HG02798 (cell line): ENCODE measurements around the gene SYNE3.

Source experiments
- ATAC-seq: cut with Tn5 transposase; IDR thresholded peaks from one replicate; pipeline ENCODE4 v1.9.1; 2021; ENCODE audit warnings: mild to moderate bottlenecking; ENCODE audit not compliant: unreplicated experiment, poor library complexity

SYNE3 gene

GRCh38 chr14:95493503-95493902 lies 22.9 kb downstream of the SYNE3 start:
- no peak for ATAC-seq

GRCh38 chr14:95491936-95492608 lies 24.4 kb downstream of the SYNE3 start:
- no peak for ATAC-seq

DNA sequence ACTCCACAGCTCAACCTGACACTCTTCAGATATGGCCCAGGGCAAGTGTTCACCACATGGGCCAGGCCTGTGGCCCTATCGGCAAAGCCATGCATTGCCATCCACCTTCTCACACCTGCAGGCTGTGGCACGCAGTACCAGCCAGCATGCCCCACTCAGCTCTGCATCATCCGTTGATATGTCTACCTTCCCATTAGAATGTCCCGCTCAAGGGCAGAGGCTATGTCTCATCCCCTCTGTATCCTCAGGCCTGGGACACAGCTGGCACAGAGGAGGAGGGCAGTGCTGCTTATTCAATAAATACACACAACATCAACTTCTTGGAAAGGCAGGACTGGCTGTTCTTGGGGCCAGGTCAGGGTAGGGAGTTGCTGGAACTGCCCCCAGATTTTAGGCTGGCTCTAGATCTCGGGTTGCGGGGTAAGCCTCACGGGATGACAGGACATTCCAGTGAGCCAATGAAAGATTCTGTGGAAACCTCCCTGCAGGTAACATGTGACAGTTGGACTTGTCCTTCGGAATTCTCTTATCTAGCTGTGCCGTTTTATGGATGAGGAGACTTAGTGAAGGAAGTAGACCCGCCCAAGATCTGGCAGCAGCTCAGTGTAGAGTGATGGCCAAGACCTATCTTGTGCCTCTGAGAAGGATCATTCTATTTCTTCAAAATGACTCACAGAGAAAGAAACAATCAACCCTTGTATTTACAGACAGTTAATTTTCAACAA lies 25.6 kb downstream of the SYNE3 start:
- no peak for ATAC-seq

GRCh38 chr14:95490138-95490509 lies 26.3 kb downstream of the SYNE3 start:
- ATAC-seq = no peak

- no peak for ATAC-seq
Observed at GRCh38 chr14:95489214-95490137, 27.0 kb downstream of the SYNE3 start.

- no peak for ATAC-seq
Observed at GRCh38 chr14:95488376-95489213, 27.9 kb downstream of the SYNE3 start.

DNA sequence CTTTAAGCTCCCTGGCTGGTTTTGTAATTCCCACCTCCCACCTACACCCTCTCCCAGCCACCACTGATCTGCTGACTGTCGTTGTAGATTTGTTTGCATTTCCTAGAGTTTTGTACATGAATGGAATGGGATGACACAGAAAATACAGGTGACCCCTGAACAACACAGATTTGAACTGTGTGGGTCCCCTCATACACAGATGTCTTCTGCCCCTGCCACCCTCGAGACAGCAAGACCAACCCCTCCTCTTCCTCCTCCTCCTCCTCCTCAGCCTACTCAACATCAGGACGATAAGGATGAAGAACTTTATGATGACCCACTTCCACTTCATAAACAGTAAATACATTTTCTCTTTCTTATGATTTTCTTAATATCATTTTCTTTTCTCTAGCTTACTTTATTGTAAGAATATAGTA lies 28.8 kb downstream of the SYNE3 start:
- no peak for ATAC-seq

- peak; percentile 45 for ATAC-seq
Observed at GRCh38 chr14:95486875-95487668, 29.4 kb downstream of the SYNE3 start.

DNA sequence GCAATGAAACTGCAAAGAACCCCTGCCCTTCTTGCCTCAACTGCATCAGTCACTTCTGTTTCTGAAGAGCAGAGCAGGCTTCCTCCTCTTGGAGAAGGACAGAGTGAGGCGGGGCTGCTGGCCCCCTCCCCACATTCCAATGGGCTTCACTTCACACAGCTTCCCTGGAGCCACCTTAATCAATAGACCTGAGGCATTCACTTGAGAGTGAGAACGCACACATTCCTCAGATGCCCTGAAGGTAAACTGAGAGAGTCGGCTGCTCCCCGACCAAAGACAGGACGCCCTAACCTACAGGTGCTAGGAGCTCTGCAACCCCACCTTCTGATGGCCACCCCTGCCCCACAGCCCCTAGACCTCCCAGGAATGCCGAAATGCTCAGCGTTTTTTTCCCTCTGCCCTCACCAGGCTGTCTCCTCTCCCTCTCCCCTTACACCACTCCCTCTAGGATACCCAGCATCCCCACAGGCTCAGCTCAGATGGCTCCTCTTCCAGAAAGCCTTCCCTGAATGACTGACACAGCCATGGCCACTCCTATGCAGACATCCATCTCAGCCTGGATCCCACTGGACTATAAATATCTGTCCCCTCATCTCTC lies 31.1 kb downstream of the SYNE3 start:
- no peak for ATAC-seq

GRCh38 chr14:95484296-95484695 lies 32.2 kb downstream of the SYNE3 start:
- ATAC-seq = no peak

- no peak for ATAC-seq
Observed at GRCh38 chr14:95483309-95484165, 32.9 kb downstream of the SYNE3 start.

GRCh38 chr14:95482627-95483308 lies 33.7 kb downstream of the SYNE3 start:
- no peak for ATAC-seq

- no peak for ATAC-seq
Observed at GRCh38 chr14:95481391-95482022, 34.9 kb downstream of the SYNE3 start.

- no peak for ATAC-seq
Observed at GRCh38 chr14:95480887-95481226, 35.6 kb downstream of the SYNE3 start.

GRCh38 chr14:95480109-95480886 lies 36.2 kb downstream of the SYNE3 start:
- no peak for ATAC-seq

- ATAC-seq = no peak
Observed at GRCh38 chr14:95479494-95479893, 37.0 kb downstream of the SYNE3 start.
